H9 (cell line): ENCODE results near the gene TTC9B. TPM values are rescaled to one million over a fixed set of nuclear protein-coding genes. Genes with fewer than 3 reads are reported as not detected.

Experiments used
- DNase-seq: peaks from one replicate; pipeline ENCODE4 v3.0.0-alpha.2; 2017
- H2AFZ ChIP-seq: one replicate; pipeline ENCODE4 v1.6.1; 2013; ENCODE audit warnings: mild to moderate bottlenecking, low read length, control low read depth, moderate library complexity
- H2AK5ac ChIP-seq: 2 replicates; pipeline ENCODE4 v1.6.1; 2013; ENCODE audit warnings: low read length, control low read depth, mixed read lengths; ENCODE audit not compliant: insufficient read length
- H2BK120ac ChIP-seq: one replicate; pipeline ENCODE4 v1.6.1; 2013; ENCODE audit warnings: low read depth, mild to moderate bottlenecking, low read length, control low read depth, inconsistent platforms; ENCODE audit not compliant: poor library complexity, severe bottlenecking
- H2BK12ac ChIP-seq: 2 replicates; pipeline ENCODE4 v1.6.1; 2013; ENCODE audit warnings: low read length, control low read depth, mixed read lengths, low read depth; ENCODE audit not compliant: insufficient read length
- H2BK15ac ChIP-seq: 2 replicates; pipeline ENCODE4 v1.6.1; 2013; ENCODE audit warnings: low read depth, low read length, control low read depth
- H2BK20ac ChIP-seq: one replicate; pipeline ENCODE4 v1.6.1; 2013; ENCODE audit warnings: low read depth, mild to moderate bottlenecking, low read length, control low read depth, inconsistent platforms; ENCODE audit not compliant: poor library complexity, severe bottlenecking
- H2BK5ac ChIP-seq: 2 replicates; pipeline ENCODE4 v1.6.1; 2013; ENCODE audit warnings: low read length, control low read depth, mixed read lengths; ENCODE audit not compliant: insufficient read length
- H3K14ac ChIP-seq: 2 replicates; pipeline ENCODE4 v1.6.1; 2013; ENCODE audit warnings: low read length, control low read depth; ENCODE audit not compliant: insufficient read depth
- H3K18ac ChIP-seq: 2 replicates; pipeline ENCODE4 v1.6.1; 2013; ENCODE audit warnings: low read depth, mild to moderate bottlenecking, mixed read lengths, low read length, control low read depth; ENCODE audit not compliant: insufficient read length
- H3K23ac ChIP-seq: 2 replicates; pipeline ENCODE4 v1.6.1; 2013; ENCODE audit warnings: low read length, control low read depth, mixed read lengths, low read depth; ENCODE audit not compliant: insufficient read length
- H3K23me2 ChIP-seq: 2 replicates; pipeline ENCODE4 v1.6.1; 2013; ENCODE audit warnings: low read depth, mild to moderate bottlenecking, mixed read lengths, low read length, control low read depth; ENCODE audit not compliant: insufficient read length, poor library complexity, severe bottlenecking
- H3K27ac ChIP-seq: 2 replicates; pipeline ENCODE4 v1.5.1; 2013; ENCODE audit warnings: low read length, control low read depth, mixed read lengths, low read depth; ENCODE audit not compliant: insufficient read length
- H3K27me3 ChIP-seq: 2 replicates; pipeline ENCODE4 v1.6.1; 2013; ENCODE audit warnings: low read length, control low read depth, inconsistent platforms; ENCODE audit not compliant: insufficient read depth
- H3K4ac ChIP-seq: 2 replicates; pipeline ENCODE4 v1.6.1; 2013; ENCODE audit warnings: low read depth, mild to moderate bottlenecking, control low read depth, inconsistent platforms, low read length, moderate library complexity
- H3K4me1 ChIP-seq: 2 replicates; pipeline ENCODE4 v1.6.1; 2013; ENCODE audit warnings: low read length, control low read depth, inconsistent platforms; ENCODE audit not compliant: insufficient read depth
- H3K4me2 ChIP-seq: 2 replicates; pipeline ENCODE4 v1.6.1; 2013; ENCODE audit warnings: low read length, control low read depth, mixed read lengths; ENCODE audit not compliant: insufficient read length, insufficient read depth
- H3K56ac ChIP-seq: 2 replicates; pipeline ENCODE4 v1.6.1; 2013; ENCODE audit warnings: low read depth, mild to moderate bottlenecking, mixed read lengths, low read length, control low read depth; ENCODE audit not compliant: insufficient read length
- H3K79me1 ChIP-seq: 2 replicates; pipeline ENCODE4 v1.6.1; 2013; ENCODE audit warnings: low read depth, mild to moderate bottlenecking, moderate library complexity, low read length, control low read depth, inconsistent platforms; ENCODE audit not compliant: insufficient read depth, poor library complexity, severe bottlenecking
- H3K79me2 ChIP-seq: 2 replicates; pipeline ENCODE4 v1.6.1; 2013; ENCODE audit warnings: low read length, control low read depth, inconsistent platforms; ENCODE audit not compliant: insufficient read depth
- H3K9ac ChIP-seq: 2 replicates; pipeline ENCODE4 v1.6.1; 2013; ENCODE audit warnings: low read length, control low read depth, mixed read lengths; ENCODE audit not compliant: insufficient read length; ENCODE audit errors: extremely low read depth
- H3K9me3 ChIP-seq: one replicate; pipeline ENCODE4 v1.6.1; 2013; ENCODE audit warnings: low read depth, low read length, inconsistent platforms; ENCODE audit not compliant: control insufficient read depth
- H3T11ph ChIP-seq: one replicate; pipeline ENCODE4 v1.6.1; 2013; ENCODE audit warnings: mild to moderate bottlenecking, low read length, control low read depth, inconsistent platforms
- H4K20me1 ChIP-seq: one replicate; pipeline ENCODE4 v1.6.1; 2013; ENCODE audit not compliant: control insufficient read depth, insufficient read length, insufficient read depth
- H4K5ac ChIP-seq: 2 replicates; pipeline ENCODE4 v1.6.1; 2013; ENCODE audit warnings: low read depth, mild to moderate bottlenecking, mixed read lengths, low read length, control low read depth; ENCODE audit not compliant: insufficient read length
- H4K8ac ChIP-seq: replicated peaks from 2 replicates; pipeline ENCODE4 v1.6.1; 2013; ENCODE audit warnings: low read length, control low read depth, mixed read lengths, low read depth; ENCODE audit not compliant: insufficient read length
- H4K91ac ChIP-seq: 2 replicates; pipeline ENCODE4 v1.6.1; 2013; ENCODE audit warnings: low read depth, mild to moderate bottlenecking, moderate library complexity, mixed read lengths, low read length, control low read depth; ENCODE audit not compliant: insufficient read length
- H3K27ac Mint-ChIP-seq, 3 experiments: 2 replicates in 2 of 3; 3 replicates in 1 of 3; pipeline ENCODE4 v1.8.0; 2020 to 2021; ENCODE audit warnings: mixed read lengths in 3 of 3, mild to moderate bottlenecking in 1 of 3, moderate library complexity in 1 of 3
- H3K27me3 Mint-ChIP-seq: 2 replicates; pipeline ENCODE4 v1.8.0; 2021; ENCODE audit warnings: low read depth, mild to moderate bottlenecking, moderate library complexity, mixed read lengths
- H3K36me3 Mint-ChIP-seq, 3 experiments: 2 replicates in 2 of 3; 3 replicates in 1 of 3; pipeline ENCODE4 v1.8.0; 2020 to 2021; ENCODE audit warnings: low read depth in 3 of 3, mixed read lengths in 3 of 3; ENCODE audit not compliant: insufficient read depth in 1 of 3
- H3K4me1 Mint-ChIP-seq, 2 experiments: 2 replicates each; pipeline ENCODE4 v1.8.0; 2020; ENCODE audit warnings: mixed read lengths in 2 of 2
- H3K4me3 Mint-ChIP-seq, 2 experiments: 2 replicates in 1 of 2; 3 replicates in 1 of 2; pipeline ENCODE4 v1.8.0; 2020 to 2021; ENCODE audit warnings: mild to moderate bottlenecking in 2 of 2, mixed read lengths in 2 of 2, moderate library complexity in 1 of 2
- H3K9me3 Mint-ChIP-seq, 2 experiments: 2 replicates in 1 of 2; 3 replicates in 1 of 2; pipeline ENCODE4 v1.8.0; 2020; ENCODE audit warnings: mild to moderate bottlenecking in 2 of 2, mixed read lengths in 2 of 2, moderate library complexity in 1 of 2
- WGBS: extraction: QIAGEN DNeasy Blood & Tissue Kit; methylation state at CpG from one replicate; pipeline ENCODE4 v1.1.7; 2013; ENCODE audit warnings: missing lambda C conversion rate, low lambda C conversion rate, mixed read lengths; ENCODE audit not compliant: insufficient read length; ENCODE audit errors: extremely low coverage; 5-methylcytosine and 5-hydroxymethylcytosine counted together
- total RNA-seq: library from RNA; stranded (reverse); gene quantifications from 2 replicates; pipeline ENCODE4 v1.2.1, GENCODE V29; 2021
- TF ChIP-seq, protein P1 (sequence below): fragments of 200-600 bp; sonication (generic); conservative IDR thresholded peaks from 3 replicates; pipeline ENCODE4 v1.8.0; 2021; ENCODE audit warnings: antibody characterized with exemption, mild to moderate bottlenecking

Gene TTC9B
- total RNA-seq, 1 experiment from 2014 or later: 0.15 TPM

DNA sequence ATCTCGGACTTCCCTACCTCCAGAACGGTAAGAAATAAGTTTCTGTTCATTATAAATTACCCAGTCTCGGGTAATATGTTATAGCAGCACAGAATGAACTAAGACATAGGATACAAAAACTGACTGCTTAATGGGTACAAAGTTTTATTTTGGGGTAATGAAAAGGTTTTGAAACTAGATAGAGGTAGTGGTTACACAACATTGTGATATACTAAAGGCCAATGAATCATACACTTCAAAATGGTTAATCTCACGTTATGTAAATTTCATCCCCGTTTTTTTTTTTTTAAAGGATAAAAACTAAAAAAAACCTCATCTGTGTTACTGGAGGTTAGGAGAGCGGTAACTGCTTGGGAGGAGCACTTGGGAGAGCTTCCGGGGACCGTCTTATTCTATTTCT lies 43.4 kb upstream of the TTC9B start:
- DNase-seq: no peak
- no peak overlapping the region for H3K23ac ChIP-seq
- H3K79me2 ChIP-seq: no peaks in the 10 kb centered on the region
- H2BK15ac ChIP-seq: no peak overlapping the region
- H4K91ac ChIP-seq: no peak overlapping the region
- Mint-ChIP-seq H3K27me3 (no peaks in the 10 kb centered on the region; the same call in 1 of the 2 replicates), H3K27ac (no peak overlapping the region), H3K9me3 (no peaks in the 10 kb centered on the region), H3K4me1 (peaks cover 5 to 10% of the 10 kb centered on the region in 2 experiments; a peak in 3 of 4 replicates), H3K4me3 (no peak overlapping the region), H3K36me3 (peaks cover 18 to 40% (median 37%) of the 10 kb centered on the region in 3 experiments)
- H3K9me3 ChIP-seq: no peaks in the 10 kb centered on the region
- H3K27ac ChIP-seq: no peak overlapping the region
- no peak overlapping the region for H3K56ac ChIP-seq
- H2BK12ac ChIP-seq: no peak overlapping the region
- H3K14ac ChIP-seq: no peak overlapping the region
- H3T11ph ChIP-seq: no peak overlapping the region
- H3K79me1 ChIP-seq: no peaks in the 10 kb centered on the region
- WGBS: no CpG with 5 or more reads among the region's 8 CpGs
- H3K27me3 ChIP-seq: no peaks in the 10 kb centered on the region
- H4K8ac ChIP-seq: no peak overlapping the region
- H3K23me2 ChIP-seq: no peaks in the 10 kb centered on the region
- H4K5ac ChIP-seq: no peak overlapping the region
- H2BK20ac ChIP-seq: no peak overlapping the region
- peaks cover 2% of the 10 kb centered on the region for H4K20me1 ChIP-seq
- TF ChIP-seq, protein P1, sequence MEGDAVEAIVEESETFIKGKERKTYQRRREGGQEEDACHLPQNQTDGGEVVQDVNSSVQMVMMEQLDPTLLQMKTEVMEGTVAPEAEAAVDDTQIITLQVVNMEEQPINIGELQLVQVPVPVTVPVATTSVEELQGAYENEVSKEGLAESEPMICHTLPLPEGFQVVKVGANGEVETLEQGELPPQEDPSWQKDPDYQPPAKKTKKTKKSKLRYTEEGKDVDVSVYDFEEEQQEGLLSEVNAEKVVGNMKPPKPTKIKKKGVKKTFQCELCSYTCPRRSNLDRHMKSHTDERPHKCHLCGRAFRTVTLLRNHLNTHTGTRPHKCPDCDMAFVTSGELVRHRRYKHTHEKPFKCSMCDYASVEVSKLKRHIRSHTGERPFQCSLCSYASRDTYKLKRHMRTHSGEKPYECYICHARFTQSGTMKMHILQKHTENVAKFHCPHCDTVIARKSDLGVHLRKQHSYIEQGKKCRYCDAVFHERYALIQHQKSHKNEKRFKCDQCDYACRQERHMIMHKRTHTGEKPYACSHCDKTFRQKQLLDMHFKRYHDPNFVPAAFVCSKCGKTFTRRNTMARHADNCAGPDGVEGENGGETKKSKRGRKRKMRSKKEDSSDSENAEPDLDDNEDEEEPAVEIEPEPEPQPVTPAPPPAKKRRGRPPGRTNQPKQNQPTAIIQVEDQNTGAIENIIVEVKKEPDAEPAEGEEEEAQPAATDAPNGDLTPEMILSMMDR: no peak
- no peak overlapping the region for H3K4me2 ChIP-seq
- H3K4me1 ChIP-seq: no peaks in the 10 kb centered on the region
- H2AK5ac ChIP-seq: no peak overlapping the region
- no peak overlapping the region for H3K18ac ChIP-seq
- no peak overlapping the region for H2AFZ ChIP-seq
- H2BK120ac ChIP-seq: no peak overlapping the region
- no peak overlapping the region for H3K9ac ChIP-seq
- no peak overlapping the region for H2BK5ac ChIP-seq
- H3K4ac ChIP-seq: no peak overlapping the region
